B cell (primary cell): ENCODE data around the gene AMDHD2. TPM values are rescaled to one million over a fixed set of nuclear protein-coding genes. Genes with fewer than 3 reads are reported as not detected.

Experiments used
- ATAC-seq: fragments of 200-7000 bp; cut with Tn5 transposase; one replicate; pipeline ENCODE4 v1.10.0; 2021; ENCODE audit warnings: low read depth, mild to moderate bottlenecking, moderate number of reproducible peaks, moderate library complexity
- CTCF ChIA-PET: fragments of 350-600 bp; sonication (Branson Sonifier 250); formaldehyde crosslinking; loops from one replicate; lab custom pipeline; 2021; ENCODE audit warnings: antibody characterized with exemption, inconsistent platforms; lab: Charles Lee
- POLR2A ChIA-PET: fragments of 350-600 bp; sonication (Branson Sonifier 250); formaldehyde crosslinking; loops from one replicate; lab custom pipeline; 2021; ENCODE audit warnings: antibody characterized with exemption; lab: Charles Lee
- DNase-seq: peaks from one replicate; pipeline ENCODE4 v3.0.0; 2013
- H2AFZ ChIP-seq: 2 replicates; pipeline ENCODE4 v1.6.1; 2012; ENCODE audit warnings: mild to moderate bottlenecking, low read depth, low read length; ENCODE audit not compliant: insufficient read depth, poor library complexity, severe bottlenecking
- H3K27ac ChIP-seq, 2 donors: 1 replicate in 1 of 2; 2 replicates in 1 of 2; pipeline ENCODE4 v1.5.1; 2012 to 2013; ENCODE audit warnings: low read length in 2 of 2, mild to moderate bottlenecking in 2 of 2, moderate library complexity in 1 of 2
- H3K27me3 ChIP-seq, 4 experiments: fragments of 200-600 bp in 1 of 4; sonication (generic) in 1 of 4; replicated peaks in 1 of 4; 1 replicate in 2 of 4; 2 replicates in 2 of 4; pipeline versions ENCODE4 v1.6.1 to v1.7.0; 2013 to 2016; ENCODE audit warnings: low read length in 3 of 4, mild to moderate bottlenecking in 2 of 4, mixed read lengths in 1 of 4, moderate library complexity in 1 of 4; ENCODE audit not compliant: insufficient read depth in 4 of 4, control insufficient read depth in 3 of 4; ENCODE audit errors: control extremely low read depth in 1 of 4
- H3K36me3 ChIP-seq, 2 experiments: replicated peaks in 1 of 2; 1 replicate in 1 of 2; 2 replicates in 1 of 2; pipeline versions ENCODE4 v1.6.1 to v1.7.1; 2013; ENCODE audit warnings: low read length in 1 of 2; ENCODE audit not compliant: insufficient read depth in 2 of 2, control insufficient read depth in 1 of 2; ENCODE audit errors: control extremely low read depth in 1 of 2, extremely low read depth in 1 of 2
- H3K4me1 ChIP-seq, 2 donors: fragments of 200-600 bp in 1 of 2; sonication (generic) in 1 of 2; 1 replicate in 1 of 2; 2 replicates in 1 of 2; pipeline versions ENCODE4 v1.5.1 to v1.6.1; 2013 to 2017; ENCODE audit warnings: low read length in 2 of 2; ENCODE audit not compliant: control insufficient read depth in 2 of 2, insufficient read depth in 2 of 2
- H3K4me2 ChIP-seq: replicated peaks from 2 replicates; pipeline ENCODE3; 2012; ENCODE audit warnings: mild to moderate bottlenecking, low read depth, low read length; ENCODE audit not compliant: poor library complexity, severe bottlenecking
- H3K4me3 ChIP-seq, 5 experiments: fragments of 200-600 bp in 1 of 5; sonication (generic) in 1 of 5; 1 replicate in 3 of 5; 2 replicates in 2 of 5; pipeline versions ENCODE4 v1.5.1 to v1.7.0; 2011 to 2016; ENCODE audit warnings: low read length in 4 of 5, mild to moderate bottlenecking in 4 of 5, low read depth in 2 of 5, control low read depth in 1 of 5, moderate library complexity in 1 of 5; ENCODE audit not compliant: insufficient read depth in 1 of 5; ENCODE audit errors: control extremely low read depth in 1 of 5, extremely low read depth in 1 of 5
- H3K79me2 ChIP-seq: fragments of 200-600 bp; sonication (generic); one replicate; pipeline ENCODE4 v1.6.0; 2016; ENCODE audit warnings: low read length; ENCODE audit not compliant: control insufficient read depth, insufficient read depth
- H3K9ac ChIP-seq: fragments of 200-600 bp; sonication (generic); 2 replicates; pipeline ENCODE4 v1.6.1; 2017; ENCODE audit warnings: mild to moderate bottlenecking, low read length, moderate library complexity
- H3K9me3 ChIP-seq, 3 donors: one replicate each; pipeline versions ENCODE4 v1.6.1 to v1.7.1; 2013; ENCODE audit warnings: low read length in 2 of 3; ENCODE audit not compliant: control insufficient read depth in 2 of 3, insufficient read depth in 1 of 3; ENCODE audit errors: control extremely low read depth in 1 of 3
- H4K20me1 ChIP-seq: 2 replicates; pipeline ENCODE4 v1.6.0; 2012; ENCODE audit warnings: mild to moderate bottlenecking, low read length; ENCODE audit not compliant: insufficient read depth, control insufficient read depth, poor library complexity, severe bottlenecking
- H3K27ac Mint-ChIP-seq: one replicate; pipeline ENCODE4 v1.8.0; 2021; ENCODE audit warnings: mixed read lengths
- H3K27me3 Mint-ChIP-seq: one replicate; pipeline ENCODE4 v1.8.0; 2021; ENCODE audit warnings: mixed read lengths
- H3K4me1 Mint-ChIP-seq: one replicate; pipeline ENCODE4 v1.8.0; 2021; ENCODE audit warnings: mixed read lengths
- H3K4me3 Mint-ChIP-seq: one replicate; pipeline ENCODE4 v1.8.0; 2021; ENCODE audit warnings: mixed read lengths
- H3K9me3 Mint-ChIP-seq: one replicate; pipeline ENCODE4 v1.8.0; 2022; ENCODE audit warnings: mixed read lengths; ENCODE audit not compliant: insufficient read depth
- CTCF ChIP-seq: fragments of 200-600 bp; IDR thresholded peaks from one replicate; pipeline ENCODE4 v1.8.0; 2022; ENCODE audit warnings: antibody characterized with exemption, mild to moderate bottlenecking
- EZH2 ChIP-seq: IDR thresholded peaks from 2 replicates; pipeline ENCODE4 v1.6.1; 2012; ENCODE audit warnings: borderline replicate concordance, low read depth, mild to moderate bottlenecking, moderate library complexity, low read length; ENCODE audit not compliant: insufficient read depth, poor library complexity, severe bottlenecking
- WGBS: methylation state at CpG from one replicate; pipeline ENCODE4 v1.1.5; 2013; ENCODE audit warnings: missing lambda C conversion rate; ENCODE audit not compliant: insufficient coverage; 5-methylcytosine and 5-hydroxymethylcytosine counted together
- intact Hi-C: fragments of 100-400 bp; cut with micrococcal nuclease; formaldehyde crosslinking; loops from one replicate; pipeline ENCODE4 v1.10.0; 2022
- polyA plus RNA-seq: library from polyadenylated mRNA; depleted of rRNA; stranded (reverse); fragments of >200 nt; gene quantifications from 2 replicates; pipeline ENCODE4 v1.2.3, GENCODE V29; 2012
- total RNA-seq, 2 donors: library from RNA; stranded (reverse); fragments of 120-200 nt in 1 of 2; gene quantifications; 1 replicate in 1 of 2; 2 replicates in 1 of 2; pipeline versions ENCODE4 v1.2.3 to v1.2.4, GENCODE V29; 2013 to 2022

Gene AMDHD2
- total and polyA plus RNA-seq, 2 donors (not counting 1 experiment from before 2014, with no cell fraction given): 133 to 209 TPM

- H3K27ac Mint-ChIP-seq: no peak overlapping the region
- POLR2A ChIA-PET: interaction anchor here (0.8 kb wide), 1 partner anchor 10 kb away, joined by 4 read pairs; the partner anchor contains the start of gene PDPK1
Observed at GRCh38 chr16:2527071-2527783, 7.1 kb downstream of the AMDHD2 start.

More at GRCh38 chr16:2527071-2527783, 7.1 kb downstream of the AMDHD2 start:
- Histone ChIP-seq H3K4me2 (no peak overlapping the region), H3K4me1 (peaks cover 8 to 9% of the 10 kb centered on the region in 2 donors), H3K27me3 (no peaks in the 10 kb centered on the region), H2AFZ (no peak overlapping the region), H3K27ac (no peak overlapping the region), H4K20me1 (peaks cover 16% of the 10 kb centered on the region), H3K9me3 (no peaks in the 10 kb centered on the region), H3K4me3 (no peak overlapping the region), H3K79me2 (peaks cover 68% of the 10 kb centered on the region), H3K36me3 (peaks cover 0 to 64% of the 10 kb centered on the region in 2 experiments), H3K9ac (no peak overlapping the region)
- no peak for TF ChIP-seq EZH2
- TF ChIP-seq CTCF: no peak
- ATAC-seq: no peak
- Mint-ChIP-seq H3K4me1 (peaks cover 22% of the 10 kb centered on the region), H3K4me3 (no peak overlapping the region), H3K27me3 (no peaks in the 10 kb centered on the region), H3K9me3 (no peaks in the 10 kb centered on the region)
- CTCF ChIA-PET: no interaction called here
- DNase-seq: no peak
- intact Hi-C loops: no loop called here
- WGBS: 100% methylated on average over 7 of the region's 12 CpGs
